Prostate gland (tissue), 2 donors: Measurements from ENCODE around the gene ROBO1. TPM values are rescaled to one million over a fixed set of nuclear protein-coding genes. Genes with fewer than 3 reads are reported as not detected.

Experiments used
- DNase-seq: peaks from one replicate; pipeline ENCODE4 v3.0.0-alpha.2; 2019; ENCODE audit warnings: low spot score
- H3K27ac ChIP-seq, 2 donors: fragments of 200-600 bp; sonication (generic); 2 replicates each; pipeline ENCODE4 v1.5.1; 2017 to 2019
- H3K27me3 ChIP-seq: fragments of 200-600 bp; sonication (generic); replicated peaks from 2 replicates; pipeline ENCODE4 v1.5.1; 2019; ENCODE audit not compliant: insufficient read depth
- H3K36me3 ChIP-seq, 2 donors: fragments of 200-600 bp; sonication (generic); 1 replicate in 1 of 2; 2 replicates in 1 of 2; pipeline versions ENCODE4 v1.5.1 to v1.8.1; 2017 to 2019
- H3K4me1 ChIP-seq: fragments of 200-600 bp; sonication (generic); replicated peaks from 2 replicates; pipeline ENCODE4 v1.5.1; 2019
- H3K4me3 ChIP-seq, 2 donors: fragments of 200-600 bp; sonication (generic); 2 replicates each; pipeline ENCODE4 v1.5.1; 2017 to 2019
- H3K9me3 ChIP-seq: fragments of 200-600 bp; sonication (generic); 2 replicates; pipeline ENCODE4 v1.5.1; 2017
- CTCF ChIP-seq, 4 experiments: fragments of 200-600 bp in 2 of 4; fragments of 450-650 bp in 2 of 4; sonication (generic) in 2 of 4; IDR thresholded peaks; 1 replicate in 3 of 4; 2 replicates in 1 of 4; pipeline ENCODE4 v1.5.1; 2016 to 2019; ENCODE audit warnings: antibody characterized with exemption in 4 of 4, mild to moderate bottlenecking in 2 of 4, moderate library complexity in 2 of 4
- POLR2A ChIP-seq: fragments of 450-650 bp; IDR thresholded peaks from one replicate; pipeline ENCODE4 v1.6.1; 2016; ENCODE audit warnings: antibody characterized with exemption, mild to moderate bottlenecking
- POLR2AphosphoS5 ChIP-seq: sonication (generic); formaldehyde crosslinking; IDR thresholded peaks from one replicate; pipeline ENCODE4 v1.6.1; 2017; ENCODE audit warnings: antibody characterized with exemption
- WGBS: methylation state at CpG from one replicate; pipeline ENCODE4 v1.1.5; 2018; 5-methylcytosine and 5-hydroxymethylcytosine counted together
- intact Hi-C: fragments of 100-400 bp; cut with DNase I; formaldehyde crosslinking; loops from one replicate; pipeline ENCODE4 v1.14.2; 2022
- total RNA-seq, 2 donors: library from RNA; depleted of rRNA; stranded (reverse); fragments of >200 nt; gene quantifications; one replicate each; pipeline ENCODE4 v1.1.0, GENCODE V29; 2016

The ROBO1 gene
- total RNA-seq, 2 donors from 2014 or later: 37.6 to 50.8 TPM

DNA sequence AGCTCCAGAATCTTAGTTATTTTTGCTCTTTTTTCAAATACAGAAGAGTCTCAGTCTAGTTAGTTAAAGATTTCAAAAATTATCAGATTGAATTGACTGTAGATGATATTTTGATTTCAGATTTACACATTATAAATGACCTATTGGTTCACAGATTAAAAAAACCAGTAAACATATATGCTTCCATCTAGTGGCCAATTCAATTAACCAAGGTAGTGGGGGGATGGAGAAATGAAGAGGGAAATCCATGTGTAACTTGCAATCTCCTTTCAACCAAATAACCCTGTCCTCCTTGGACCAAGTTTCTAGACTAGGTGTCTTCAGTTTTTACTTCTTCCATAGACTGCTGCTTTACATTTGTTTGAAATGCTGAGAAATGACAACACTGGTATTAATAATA, 789.8 kb downstream of the ROBO1 start:
- H3K9me3 ChIP-seq: no peaks in the 10 kb centered on the region
- no peak for DNase-seq
- H3K27ac ChIP-seq: no peak overlapping the region
- intact Hi-C loops: no loop called here
- H3K27me3 ChIP-seq: no peaks in the 10 kb centered on the region
- H3K4me1 ChIP-seq: no peaks in the 10 kb centered on the region
- no peak overlapping the region for H3K4me3 ChIP-seq
- no peak for TF ChIP-seq POLR2AphosphoS5
- TF ChIP-seq CTCF (IDR thresholded peaks at IDR 0.05): peak in 1 of 4 experiments; percentile 29
- no peaks in the 10 kb centered on the region for H3K36me3 ChIP-seq

- no peaks in the 10 kb centered on the region for H3K4me1 ChIP-seq
- DNase-seq: no peak
- H3K9me3 ChIP-seq: no peaks in the 10 kb centered on the region
- no peaks in the 10 kb centered on the region for H3K27me3 ChIP-seq
- H3K36me3 ChIP-seq: no peaks in the 10 kb centered on the region
- H3K4me3 ChIP-seq: no peak overlapping the region
- no peak overlapping the region for H3K27ac ChIP-seq
- intact Hi-C loops: no loop called here
- no peak for TF ChIP-seq POLR2A
These were observed 790.7 kb downstream of the ROBO1 start for GRCh38 chr3:78977073-78977472.

- DNase-seq: no peak
- 92% methylated on average over 3 of the region's 3 CpGs for WGBS
- Histone ChIP-seq H3K27ac (no peak overlapping the region), H3K4me1 (no peaks in the 10 kb centered on the region), H3K4me3 (no peak overlapping the region), H3K9me3 (no peaks in the 10 kb centered on the region), H3K27me3 (no peaks in the 10 kb centered on the region), H3K36me3 (no peaks in the 10 kb centered on the region)
- intact Hi-C loops: no loop called here
- TF ChIP-seq POLR2A (no peak), CTCF (IDR thresholded peaks at IDR 0.05) (no peak), POLR2AphosphoS5 (no peak)
These were observed 791.6 kb downstream of the ROBO1 start for GRCh38 chr3:78976200-78976599.

GRCh38 chr3:78974181-78974790, 793.5 kb downstream of the ROBO1 start:
- Histone ChIP-seq H3K4me3 (no peak overlapping the region), H3K9me3 (no peaks in the 10 kb centered on the region), H3K27ac (no peak overlapping the region), H3K4me1 (no peaks in the 10 kb centered on the region), H3K36me3 (no peaks in the 10 kb centered on the region), H3K27me3 (no peaks in the 10 kb centered on the region)
- intact Hi-C loops: no loop called here
- WGBS: 84% methylated on average over 7 of the region's 7 CpGs
- no peak for TF ChIP-seq POLR2A
- TF ChIP-seq POLR2AphosphoS5: no peak
- no peak for TF ChIP-seq CTCF (IDR thresholded peaks at IDR 0.05)
- no peak for DNase-seq

GRCh38 chr3:78972617-78973301, 795.0 kb downstream of the ROBO1 start:
- TF ChIP-seq POLR2A (no peak), POLR2AphosphoS5 (no peak), CTCF (IDR thresholded peaks at IDR 0.05) (no peak)
- Histone ChIP-seq H3K4me1 (no peaks in the 10 kb centered on the region), H3K27ac (no peak overlapping the region), H3K4me3 (no peak overlapping the region), H3K9me3 (no peaks in the 10 kb centered on the region), H3K36me3 (no peaks in the 10 kb centered on the region), H3K27me3 (no peaks in the 10 kb centered on the region)
- intact Hi-C loops: no loop called here
- no peak for DNase-seq
- WGBS: 53% methylated on average over 2 of the region's 2 CpGs
